ENCODE results near the gene CYSRT1.

Gene CYSRT1

DNA sequence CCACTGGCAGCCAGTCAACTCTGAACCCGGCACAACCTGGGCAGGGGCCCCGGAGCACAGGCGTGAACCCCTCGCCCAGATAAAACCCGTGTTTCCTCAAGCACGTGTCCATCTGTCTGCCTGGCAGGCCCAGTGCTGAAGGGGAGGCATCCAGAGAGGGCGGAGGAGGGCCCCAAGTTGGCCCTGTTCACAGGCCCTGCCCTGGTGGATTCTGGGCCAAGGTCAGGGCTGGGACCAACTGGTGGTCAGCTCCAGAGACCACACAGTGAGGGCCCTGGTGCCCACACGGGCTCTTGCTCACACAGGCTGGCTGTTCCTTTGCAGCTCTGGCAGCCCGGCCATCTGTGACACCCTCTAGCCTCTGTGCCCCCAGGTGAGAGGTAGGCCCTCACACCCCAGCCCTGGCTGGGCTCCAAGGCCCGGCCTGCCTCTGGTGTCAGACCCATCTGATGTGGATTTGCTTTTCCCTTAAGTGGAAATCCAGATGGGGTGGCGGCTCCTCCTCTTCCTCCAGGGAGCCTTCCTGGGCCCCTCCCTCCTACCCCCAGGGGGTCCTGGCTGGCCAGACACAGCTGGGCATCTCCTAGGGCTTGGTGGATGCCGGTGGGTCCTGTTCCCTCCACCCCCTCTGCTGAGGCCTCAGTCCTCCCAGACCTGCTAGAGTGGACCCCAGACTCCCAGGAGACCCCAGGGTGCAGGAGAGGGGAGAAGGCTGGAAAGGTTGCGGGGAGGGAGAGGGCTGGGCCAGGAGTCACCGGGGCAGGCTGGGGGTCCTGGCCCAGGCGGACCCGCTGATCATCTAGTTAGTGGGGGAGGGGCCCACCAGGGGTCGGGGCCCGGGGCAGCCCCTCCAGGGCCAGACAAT lies 25.6 kb downstream of the CYSRT1 start:
- H3K9ac ChIP-seq (ENCODE audit: low read length in 5 of 5), result peak overlapping the region in 1 of 5 donors; percentile 31
- H3K9me3 ChIP-seq (ENCODE audit: control insufficient read depth in 5 of 5, low read length in 5 of 5), result no peaks in the 10 kb centered on the region
- peaks cover 0 to 2% (median 0%) of the 10 kb centered on the region in 5 donors for H3K27me3 ChIP-seq (ENCODE audit: control insufficient read depth in 5 of 5, insufficient read depth in 4 of 5, low read length in 5 of 5)
- no peak overlapping the region for H3K27ac ChIP-seq (ENCODE audit: low read depth, low read length)
- H3K36me3 ChIP-seq (ENCODE audit: control insufficient read depth in 5 of 5, insufficient read depth in 5 of 5, low read length in 5 of 5), result no peaks in the 10 kb centered on the region
- H3K4me1 ChIP-seq (ENCODE audit: control insufficient read depth in 5 of 5, insufficient read depth in 5 of 5, low read length in 5 of 5), result peaks cover 0 to 39% (median 26%) of the 10 kb centered on the region in 5 donors
- H3K4me3 ChIP-seq (ENCODE audit: low read depth in 1 of 5, low read length in 5 of 5), result no peak overlapping the region

DNA sequence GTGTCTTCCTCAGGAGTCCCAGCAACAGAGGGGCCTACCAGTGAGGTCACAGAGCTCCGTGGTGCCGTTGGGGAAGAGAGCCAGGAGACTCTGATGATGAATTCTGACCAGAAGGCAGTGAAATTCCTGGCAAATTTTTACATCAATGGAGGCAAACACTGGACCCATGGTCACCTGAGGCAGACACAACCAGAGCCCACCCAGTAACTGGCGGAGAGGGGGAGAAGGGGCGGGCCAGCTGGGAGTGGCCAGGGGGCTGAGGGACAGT lies 26.2 kb downstream of the CYSRT1 start, which contains the start of gene STPG3:
Gene STPG3 (plus strand): TSS at position 93 of the 268 bp plus-strand sequence. CDS start 1 bp downstream, at position 94.
- H3K9ac ChIP-seq (ENCODE audit: low read length in 5 of 5), result peak within 1 kb of the TSS in 1 of 5 donors; percentile 31
- peaks cover 0 to under 1% (median 0%) of the 10 kb centered on the region in 5 donors for H3K36me3 ChIP-seq (ENCODE audit: control insufficient read depth in 5 of 5, insufficient read depth in 5 of 5, low read length in 5 of 5)
- no peak within 1 kb of the TSS for H3K27ac ChIP-seq (ENCODE audit: low read depth, low read length)
- H3K4me3 ChIP-seq (ENCODE audit: low read depth in 1 of 5, low read length in 5 of 5), result no peak within 1 kb of the TSS
- no peaks in the 10 kb centered on the region for H3K27me3 ChIP-seq (ENCODE audit: control insufficient read depth in 5 of 5, insufficient read depth in 4 of 5, low read length in 5 of 5)
- peaks cover 2 to 45% (median 31%) of the 10 kb centered on the region in 5 donors for H3K4me1 ChIP-seq (ENCODE audit: control insufficient read depth in 5 of 5, insufficient read depth in 5 of 5, low read length in 5 of 5)
- no peaks in the 10 kb centered on the region for H3K9me3 ChIP-seq (ENCODE audit: control insufficient read depth in 5 of 5, low read length in 5 of 5)

DNA sequence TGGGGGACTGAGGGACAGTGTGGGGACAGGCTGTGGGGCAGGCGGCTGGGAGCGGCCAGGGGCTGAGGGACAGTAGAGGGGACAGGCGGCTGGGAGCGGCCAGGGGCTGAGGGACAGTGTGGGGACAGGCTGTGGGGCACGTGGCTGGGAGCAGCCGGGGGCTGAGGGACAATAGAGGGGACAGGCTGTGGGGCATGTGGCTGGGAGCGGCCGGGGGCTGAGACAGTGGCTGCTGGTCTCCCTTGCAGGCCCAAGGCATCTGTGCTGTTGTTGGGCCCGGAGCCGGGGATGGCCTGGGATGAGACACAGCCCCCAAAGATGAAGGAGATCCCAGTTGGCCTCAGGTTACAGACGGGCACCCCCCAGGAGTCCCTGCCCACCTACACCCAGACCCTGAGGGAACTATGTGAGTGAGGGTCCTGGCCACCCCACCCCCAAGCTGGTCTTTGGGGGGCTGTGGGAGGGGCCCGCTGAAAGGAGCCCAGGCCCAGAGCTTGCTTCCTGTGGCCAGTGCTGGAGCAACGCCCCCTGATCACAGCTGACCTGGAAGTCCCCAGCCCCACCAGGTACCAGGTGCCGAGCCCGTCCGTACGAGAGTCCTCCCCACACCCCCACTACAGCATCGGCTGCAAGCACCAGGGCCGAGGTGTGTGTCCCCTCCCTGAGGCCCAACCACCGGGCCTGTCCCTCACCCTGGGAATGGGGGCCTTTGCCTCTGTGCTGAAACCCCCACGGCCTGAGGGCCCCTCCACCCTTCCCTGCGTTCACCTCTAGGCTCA lies 26.7 kb downstream of the CYSRT1 start:
- Histone ChIP-seq H3K4me1 (ENCODE audit: control insufficient read depth in 5 of 5, insufficient read depth in 5 of 5, low read length in 5 of 5) (peaks cover 6 to 51% (median 37%) of the 10 kb centered on the region in 5 donors), H3K36me3 (ENCODE audit: control insufficient read depth in 5 of 5, insufficient read depth in 5 of 5, low read length in 5 of 5) (peaks cover 0 to 6% (median 2%) of the 10 kb centered on the region in 5 donors), H3K27me3 (ENCODE audit: control insufficient read depth in 5 of 5, insufficient read depth in 4 of 5, low read length in 5 of 5) (no peaks in the 10 kb centered on the region), H3K27ac (ENCODE audit: low read depth, low read length) (no peak overlapping the region), H3K9me3 (ENCODE audit: control insufficient read depth in 5 of 5, low read length in 5 of 5) (no peaks in the 10 kb centered on the region), H3K9ac (ENCODE audit: low read length in 5 of 5) (no peak overlapping the region), H3K4me3 (ENCODE audit: low read depth in 1 of 5, low read length in 5 of 5) (no peak overlapping the region)

DNA sequence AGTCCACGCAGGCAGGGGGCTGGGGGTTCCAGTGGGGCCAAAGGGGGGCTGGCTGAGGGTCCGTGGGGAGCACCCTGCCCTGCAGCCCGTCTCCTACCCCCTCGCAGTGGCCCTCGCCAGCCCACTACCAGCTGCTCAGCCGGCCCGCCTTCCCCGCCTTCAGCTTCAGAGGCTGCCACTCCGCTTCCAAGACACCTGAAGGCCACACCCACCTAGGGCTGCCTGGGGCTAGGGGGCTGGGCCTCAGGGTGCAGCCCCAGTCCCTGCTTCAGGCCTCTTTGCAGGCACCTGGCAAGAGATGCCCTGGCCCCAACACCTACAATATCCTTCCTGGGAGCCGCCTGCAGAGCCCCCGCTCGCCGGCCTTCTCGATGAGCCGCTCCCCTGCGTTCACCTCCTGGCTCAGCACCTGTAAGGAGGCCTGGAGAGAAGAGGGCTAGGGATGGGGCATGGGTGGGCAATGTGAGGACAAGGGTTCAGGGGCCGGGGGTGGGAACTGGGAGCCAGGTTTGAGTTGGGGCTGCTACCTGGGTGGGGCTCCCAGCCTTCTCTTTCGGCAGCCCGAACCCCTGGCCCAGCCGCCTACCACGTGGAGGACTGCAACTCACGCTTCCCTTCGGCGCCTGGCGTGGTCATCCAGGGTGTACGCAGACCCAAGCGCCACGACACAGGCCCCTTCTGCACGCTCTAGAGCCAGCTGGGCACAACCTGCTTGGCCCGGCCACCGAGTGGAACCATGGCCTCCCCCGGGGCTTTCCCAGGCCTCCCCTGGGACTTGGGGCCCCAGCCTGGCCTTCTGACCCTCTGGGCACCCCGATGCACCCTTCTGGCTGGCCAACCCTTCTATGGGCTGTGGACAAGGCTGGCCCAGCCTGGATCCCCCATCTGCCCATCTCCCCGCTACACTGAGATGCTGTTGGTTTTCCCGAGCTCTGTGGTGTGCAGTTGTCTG lies 27.9 kb downstream of the CYSRT1 start:
- no peak overlapping the region for H3K9ac ChIP-seq (ENCODE audit: low read length in 5 of 5)

DNA sequence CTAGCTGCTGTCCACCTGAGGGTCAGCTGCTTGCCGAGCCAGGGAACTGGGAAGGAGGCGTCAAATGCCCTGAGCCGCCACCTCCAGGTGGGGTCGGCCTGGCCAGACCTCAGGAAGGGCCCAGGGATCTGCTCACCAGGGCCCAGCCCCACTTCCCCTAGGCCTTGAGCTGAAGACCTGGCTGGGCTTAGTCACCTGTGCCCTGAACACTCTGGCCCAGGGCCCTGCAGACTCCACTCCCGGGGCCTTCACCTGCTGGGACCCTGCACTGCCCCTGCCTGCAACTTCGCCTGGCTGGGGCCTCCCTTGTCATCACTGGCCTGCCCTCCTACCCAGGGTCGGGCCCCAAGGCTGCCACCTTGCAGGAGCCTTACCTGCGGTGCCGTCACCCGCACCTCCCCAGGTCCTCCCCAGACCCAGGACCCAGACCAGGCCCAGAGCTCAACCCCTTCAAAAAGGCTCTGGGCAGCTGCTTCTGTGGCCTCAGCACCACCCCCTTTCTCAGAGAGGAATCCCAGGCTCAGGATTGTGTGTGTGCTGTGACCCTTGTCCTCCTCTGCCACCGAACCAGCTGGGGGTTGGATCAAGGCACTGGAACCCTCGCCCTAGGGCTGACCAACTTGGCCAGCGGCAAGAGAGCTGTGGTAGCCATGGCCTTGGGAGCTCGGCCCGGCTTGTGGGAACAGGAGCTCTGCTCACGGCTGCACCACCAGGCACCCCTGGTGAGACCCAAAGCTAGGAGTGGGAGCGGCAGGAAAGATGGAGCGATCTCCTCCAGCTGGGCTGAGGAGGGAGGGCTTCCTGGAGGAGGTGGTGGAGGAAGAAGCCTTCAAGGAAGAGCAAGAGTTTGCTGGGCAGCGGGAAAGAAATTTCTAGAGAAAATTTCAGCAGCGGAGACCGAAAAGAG lies 29.0 kb downstream of the CYSRT1 start:
- Histone ChIP-seq H3K4me3 (ENCODE audit: low read depth in 1 of 5, low read length in 5 of 5) (peak overlapping the region; percentile 50 to 95 (median 81)), H3K9ac (ENCODE audit: low read length in 5 of 5) (peak overlapping the region in 4 of 5 donors; percentile 68 to 85 (median 80)), H3K27ac (ENCODE audit: low read depth, low read length) (peak overlapping the region; percentile 62), H3K36me3 (ENCODE audit: control insufficient read depth in 5 of 5, insufficient read depth in 5 of 5, low read length in 5 of 5) (peaks cover 0 to 15% (median 13%) of the 10 kb centered on the region in 5 donors), H3K9me3 (ENCODE audit: control insufficient read depth in 5 of 5, low read length in 5 of 5) (no peaks in the 10 kb centered on the region), H3K27me3 (ENCODE audit: control insufficient read depth in 5 of 5, insufficient read depth in 4 of 5, low read length in 5 of 5) (no peaks in the 10 kb centered on the region), H3K4me1 (ENCODE audit: control insufficient read depth in 5 of 5, insufficient read depth in 5 of 5, low read length in 5 of 5) (peaks cover 7 to 45% (median 38%) of the 10 kb centered on the region in 5 donors)

More for the DNA sequence above, 27.9 kb downstream of the CYSRT1 start:
- H3K4me1 ChIP-seq (ENCODE audit: control insufficient read depth in 5 of 5, insufficient read depth in 5 of 5, low read length in 5 of 5), result peaks cover 7 to 47% (median 38%) of the 10 kb centered on the region in 5 donors
- no peak overlapping the region for H3K4me3 ChIP-seq (ENCODE audit: low read depth in 1 of 5, low read length in 5 of 5)
- no peaks in the 10 kb centered on the region for H3K27me3 ChIP-seq (ENCODE audit: control insufficient read depth in 5 of 5, insufficient read depth in 4 of 5, low read length in 5 of 5)
- no peaks in the 10 kb centered on the region for H3K9me3 ChIP-seq (ENCODE audit: control insufficient read depth in 5 of 5, low read length in 5 of 5)
- no peak overlapping the region for H3K27ac ChIP-seq (ENCODE audit: low read depth, low read length)
- peaks cover 0 to 11% (median 6%) of the 10 kb centered on the region in 5 donors for H3K36me3 ChIP-seq (ENCODE audit: control insufficient read depth in 5 of 5, insufficient read depth in 5 of 5, low read length in 5 of 5)

DNA sequence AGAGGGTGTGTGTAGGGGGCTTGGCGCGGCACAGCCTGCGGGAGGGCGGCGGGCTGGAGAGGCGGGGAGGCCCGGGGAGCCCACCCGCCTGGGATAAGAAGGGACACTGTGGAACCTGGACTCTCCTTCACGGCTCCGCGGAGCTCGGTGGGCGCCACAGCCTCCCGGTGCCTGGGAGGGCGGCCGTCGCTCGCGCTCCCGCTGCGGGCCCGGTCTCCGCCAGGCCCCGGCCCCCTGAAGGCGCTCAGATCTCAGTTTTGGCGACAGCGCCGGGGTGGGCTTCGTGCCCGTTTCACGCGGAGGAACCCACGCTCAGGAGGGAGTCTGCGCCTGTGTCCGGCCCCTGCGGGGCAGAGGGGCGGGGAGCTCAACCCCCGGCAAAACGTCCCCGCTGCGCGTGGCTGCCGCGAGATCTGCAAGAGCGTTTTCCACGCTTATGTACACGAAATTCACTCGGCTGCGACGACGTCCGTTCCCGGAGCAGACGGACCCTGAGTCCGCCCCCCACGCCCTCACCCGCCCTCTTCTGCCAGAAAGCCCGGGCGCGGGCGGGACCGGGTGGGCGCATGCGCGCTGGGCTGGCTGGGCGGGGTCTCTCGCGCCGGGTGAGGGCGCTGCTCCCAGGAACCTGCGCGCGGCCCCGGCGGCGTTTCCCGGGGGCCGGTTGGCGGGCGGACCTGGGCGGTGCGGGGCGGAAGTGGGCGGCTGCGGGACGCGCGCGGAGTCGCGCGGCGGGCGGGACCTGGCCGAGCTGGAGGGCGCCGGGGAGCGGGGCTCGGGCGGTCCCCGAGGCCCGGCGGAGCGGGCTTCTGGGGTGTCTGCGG lies 29.9 kb downstream of the CYSRT1 start, which contains the start of gene NELFB:
Gene NELFB (plus strand): TSS at position 704 of the 824 bp plus-strand sequence.
- Histone ChIP-seq H3K36me3 (ENCODE audit: control insufficient read depth in 5 of 5, insufficient read depth in 5 of 5, low read length in 5 of 5) (peaks cover 0 to 19% (median 17%) of the 10 kb centered on the region in 5 donors), H3K9me3 (ENCODE audit: control insufficient read depth in 5 of 5, low read length in 5 of 5) (no peaks in the 10 kb centered on the region), H3K4me1 (ENCODE audit: control insufficient read depth in 5 of 5, insufficient read depth in 5 of 5, low read length in 5 of 5) (peaks cover 7 to 45% (median 38%) of the 10 kb centered on the region in 5 donors), H3K27me3 (ENCODE audit: control insufficient read depth in 5 of 5, insufficient read depth in 4 of 5, low read length in 5 of 5) (no peaks in the 10 kb centered on the region), H3K4me3 (ENCODE audit: low read depth in 1 of 5, low read length in 5 of 5) (peak within 1 kb of the TSS; percentile 81 to 98 (median 91)), H3K27ac (ENCODE audit: low read depth, low read length) (peak within 1 kb of the TSS; percentile 62), H3K9ac (ENCODE audit: low read length in 5 of 5) (peak within 1 kb of the TSS; percentile 28 to 94 (median 83))

DNA sequence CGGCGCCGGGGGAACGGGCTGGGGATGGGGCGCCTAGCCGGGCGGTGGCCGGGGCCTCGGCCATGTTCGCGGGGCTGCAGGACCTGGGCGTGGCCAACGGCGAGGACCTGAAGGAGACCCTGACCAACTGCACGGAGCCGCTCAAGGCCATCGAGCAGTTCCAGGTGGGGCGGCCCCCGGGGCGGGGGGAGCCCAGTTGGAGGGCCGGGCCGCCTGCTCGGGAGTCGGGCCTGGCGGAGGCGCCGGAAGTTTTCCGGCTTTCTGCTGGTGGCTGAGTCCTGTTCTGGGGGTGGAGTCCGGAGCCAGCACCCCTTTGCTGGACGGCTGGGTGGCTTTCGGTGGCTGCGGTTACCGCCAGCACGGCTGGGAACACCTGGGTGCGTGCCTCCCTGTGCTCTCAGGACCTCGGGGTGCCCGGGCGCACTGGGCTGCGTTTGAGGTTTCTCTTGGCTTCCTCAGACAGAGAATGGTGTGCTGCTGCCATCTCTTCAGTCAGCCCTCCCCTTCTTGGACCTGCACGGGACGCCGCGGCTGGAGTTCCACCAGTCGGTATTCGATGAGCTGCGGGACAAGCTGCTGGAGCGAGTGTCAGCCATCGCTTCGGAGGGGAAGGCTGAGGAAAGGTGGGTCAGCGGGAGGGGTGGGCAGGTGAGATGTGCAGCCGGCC lies 30.6 kb downstream of the CYSRT1 start:
- no peaks in the 10 kb centered on the region for H3K27me3 ChIP-seq (ENCODE audit: control insufficient read depth in 5 of 5, insufficient read depth in 4 of 5, low read length in 5 of 5)
- H3K4me1 ChIP-seq (ENCODE audit: control insufficient read depth in 5 of 5, insufficient read depth in 5 of 5, low read length in 5 of 5), result peaks cover 7 to 37% (median 32%) of the 10 kb centered on the region in 5 donors
- H3K36me3 ChIP-seq (ENCODE audit: control insufficient read depth in 5 of 5, insufficient read depth in 5 of 5, low read length in 5 of 5), result peaks cover 0 to 19% (median 17%) of the 10 kb centered on the region in 5 donors
- peak overlapping the region; percentile 28 to 94 (median 83) for H3K9ac ChIP-seq (ENCODE audit: low read length in 5 of 5)
- peak overlapping the region; percentile 54 for H3K27ac ChIP-seq (ENCODE audit: low read depth, low read length)
- no peaks in the 10 kb centered on the region for H3K9me3 ChIP-seq (ENCODE audit: control insufficient read depth in 5 of 5, low read length in 5 of 5)
- peak overlapping the region; percentile 81 to 98 (median 91) for H3K4me3 ChIP-seq (ENCODE audit: low read depth in 1 of 5, low read length in 5 of 5)

DNA sequence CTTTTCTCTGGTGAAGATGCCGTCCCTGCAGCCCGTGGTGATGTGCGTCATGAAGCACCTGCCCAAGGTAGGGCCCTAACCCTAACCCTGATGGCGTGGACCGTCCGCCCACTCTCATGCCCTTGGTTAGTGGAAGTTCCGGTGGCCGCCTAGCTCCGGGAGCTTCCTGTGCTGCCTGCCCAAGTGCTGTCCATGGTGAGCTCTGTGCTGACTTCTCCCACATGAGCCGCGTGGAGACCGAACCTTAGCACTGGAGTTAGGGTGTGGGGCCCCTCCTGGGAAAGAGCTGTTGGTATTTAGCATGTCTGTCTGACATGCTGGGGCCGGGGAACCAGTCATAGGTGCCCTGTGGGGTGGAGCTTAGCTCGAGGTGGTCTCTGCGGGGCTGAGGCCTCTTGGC lies 31.4 kb downstream of the CYSRT1 start:
- peaks cover 0 to 19% (median 17%) of the 10 kb centered on the region in 5 donors for H3K36me3 ChIP-seq (ENCODE audit: control insufficient read depth in 5 of 5, insufficient read depth in 5 of 5, low read length in 5 of 5)
- no peaks in the 10 kb centered on the region for H3K27me3 ChIP-seq (ENCODE audit: control insufficient read depth in 5 of 5, insufficient read depth in 4 of 5, low read length in 5 of 5)
- no peak overlapping the region for H3K27ac ChIP-seq (ENCODE audit: low read depth, low read length)
- no peaks in the 10 kb centered on the region for H3K9me3 ChIP-seq (ENCODE audit: control insufficient read depth in 5 of 5, low read length in 5 of 5)
- peak overlapping the region; percentile 81 to 98 (median 91) for H3K4me3 ChIP-seq (ENCODE audit: low read depth in 1 of 5, low read length in 5 of 5)
- H3K4me1 ChIP-seq (ENCODE audit: control insufficient read depth in 5 of 5, insufficient read depth in 5 of 5, low read length in 5 of 5), result peaks cover 7 to 32% (median 30%) of the 10 kb centered on the region in 5 donors
- peak overlapping the region in 2 of 5 donors; percentile 88 to 94 for H3K9ac ChIP-seq (ENCODE audit: low read length in 5 of 5)
